Stimulated activated memory B cell treated with anti-CD40 and anti-IgM and Interleukin-4, amounts not matched to agents 10 μg/mL and 1 μg/mL and 100 μg/mL, for 72 hours (primary cell): ENCODE measurements around the gene ZNF492.
A peak's percentile ranks its signal among the peaks of the same experiment; 100 is the strongest.
"Not testable (repeated sequence)": the region's sequence is repeated elsewhere in the genome, so short reads cannot be mapped to it uniquely, and the experiment has no call there.

ENCODE experiments used
- ATAC-seq: fragments of 150-1000 bp; cut with Tn5 transposase; 2 replicates; pipeline ENCODE4 v1.10.0; 2021
- H3K27ac Mint-ChIP-seq: one replicate; pipeline ENCODE4 v1.8.0; 2022; ENCODE audit warnings: mild to moderate bottlenecking, mixed read lengths
- H3K27me3 Mint-ChIP-seq: one replicate; pipeline ENCODE4 v1.8.0; 2022; ENCODE audit warnings: mixed read lengths
- H3K36me3 Mint-ChIP-seq: one replicate; pipeline ENCODE4 v1.8.0; 2022; ENCODE audit warnings: mixed read lengths
- H3K4me1 Mint-ChIP-seq: one replicate; pipeline ENCODE4 v1.8.0; 2022; ENCODE audit warnings: mixed read lengths
- H3K4me3 Mint-ChIP-seq: one replicate; pipeline ENCODE4 v1.8.0; 2022; ENCODE audit warnings: mild to moderate bottlenecking, moderate library complexity, mixed read lengths
- H3K9me3 Mint-ChIP-seq: one replicate; pipeline ENCODE4 v1.8.0; 2022; ENCODE audit warnings: mixed read lengths

The ZNF492 gene

DNA sequence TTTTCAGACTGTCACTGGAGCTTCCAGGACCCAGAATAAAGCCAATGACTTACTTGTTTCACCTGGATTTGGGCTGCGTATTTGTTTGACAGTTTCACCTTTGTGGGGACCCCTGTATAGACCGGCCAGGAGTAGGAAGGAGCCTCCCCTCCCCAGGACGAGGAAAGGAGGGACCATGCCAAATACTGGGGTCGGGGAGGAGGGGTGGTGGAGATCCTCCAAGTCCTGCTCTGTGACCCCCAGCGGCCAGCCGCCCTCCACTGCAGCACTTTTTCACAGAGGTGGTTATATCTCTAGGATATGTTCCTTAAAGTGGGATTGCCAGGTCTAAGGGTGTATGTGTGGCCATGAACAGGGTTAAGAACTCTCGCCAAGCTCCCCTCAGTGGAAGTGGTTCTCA is 25.7 kb upstream of the ZNF492 start:
- H3K36me3 Mint-ChIP-seq: no peaks in the 10 kb centered on the region
- no peak for ATAC-seq
- H3K27me3 Mint-ChIP-seq: no peaks in the 10 kb centered on the region
- H3K9me3 Mint-ChIP-seq: peaks cover 19% of the 10 kb centered on the region
- no peak overlapping the region for H3K27ac Mint-ChIP-seq
- H3K4me1 Mint-ChIP-seq: no peaks in the 10 kb centered on the region
- no peak overlapping the region for H3K4me3 Mint-ChIP-seq

DNA sequence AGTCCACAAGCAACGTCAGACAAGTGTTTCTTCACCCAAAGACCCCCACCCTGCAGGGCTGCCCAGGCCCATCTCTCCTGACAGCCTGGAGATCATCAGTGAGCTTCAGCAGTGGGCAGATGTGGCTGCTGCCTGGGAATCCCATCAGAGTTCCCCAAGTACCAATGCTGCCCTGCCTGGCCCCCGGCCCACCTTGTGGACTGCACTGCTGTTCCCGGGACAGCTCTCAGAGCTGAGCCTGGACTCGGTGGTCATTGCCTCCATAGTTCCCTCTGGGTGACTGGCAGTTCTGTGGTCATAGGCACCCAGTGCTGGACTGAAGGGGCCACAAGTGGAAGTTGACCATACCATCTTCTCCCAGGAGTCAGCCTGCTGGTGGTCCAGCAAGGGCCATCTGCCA is 24.5 kb upstream of the ZNF492 start:
- no peak for ATAC-seq

DNA sequence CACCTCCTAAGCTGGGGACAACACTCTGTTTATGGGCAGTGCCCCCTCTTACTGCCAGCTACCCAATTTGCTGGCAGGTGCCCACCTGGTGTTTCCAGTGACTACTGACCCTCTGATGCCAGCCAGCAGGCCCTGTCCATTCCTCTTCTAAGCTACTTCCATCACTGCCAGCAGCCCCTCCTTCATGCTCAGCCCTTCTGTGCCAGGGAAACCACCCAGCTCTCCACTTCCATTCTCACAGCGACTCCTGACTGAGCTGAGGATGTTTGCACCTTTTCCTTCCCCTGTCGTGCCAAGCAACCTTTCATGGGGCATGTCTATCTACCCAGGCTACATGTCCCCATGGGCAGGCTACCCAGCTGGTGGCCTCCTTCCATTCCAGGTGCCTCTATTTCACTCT is 24.0 kb upstream of the ZNF492 start:
- peaks cover 23% of the 10 kb centered on the region for H3K9me3 Mint-ChIP-seq
- no peak overlapping the region for H3K4me3 Mint-ChIP-seq
- H3K4me1 Mint-ChIP-seq: no peaks in the 10 kb centered on the region
- H3K27me3 Mint-ChIP-seq: no peaks in the 10 kb centered on the region
- H3K36me3 Mint-ChIP-seq: no peaks in the 10 kb centered on the region
- H3K27ac Mint-ChIP-seq: no peak overlapping the region
- ATAC-seq: no peak

More for the DNA sequence above, 24.5 kb upstream of the ZNF492 start:
- Mint-ChIP-seq H3K4me1 (no peaks in the 10 kb centered on the region), H3K27me3 (no peaks in the 10 kb centered on the region), H3K27ac (no peak overlapping the region), H3K36me3 (no peaks in the 10 kb centered on the region), H3K4me3 (no peak overlapping the region), H3K9me3 (peaks cover 23% of the 10 kb centered on the region)

DNA sequence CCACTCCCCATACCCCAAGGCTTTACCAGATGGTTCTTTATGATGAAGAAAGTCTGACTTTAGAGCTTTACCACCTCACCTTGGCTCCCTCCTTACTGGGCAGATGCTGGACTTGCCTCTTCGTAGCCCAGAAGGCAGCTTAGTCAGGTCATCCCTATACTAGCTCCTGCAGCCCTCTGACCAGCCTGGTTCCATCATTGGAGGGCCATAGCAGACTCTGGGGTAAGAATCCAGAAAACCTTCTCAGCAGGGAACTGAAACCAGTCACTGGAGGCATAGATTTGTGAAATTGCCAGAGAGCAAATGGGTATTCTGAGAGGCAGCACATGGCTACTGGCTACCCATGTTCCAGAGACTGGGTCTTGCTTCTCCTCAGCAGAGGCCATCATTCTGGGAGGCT is 21.8 kb upstream of the ZNF492 start:
- no peak for ATAC-seq
- Mint-ChIP-seq H3K36me3 (no peaks in the 10 kb centered on the region), H3K4me3 (no peak overlapping the region), H3K27me3 (no peaks in the 10 kb centered on the region), H3K27ac (no peak overlapping the region), H3K4me1 (no peaks in the 10 kb centered on the region), H3K9me3 (peaks cover 20% of the 10 kb centered on the region)

DNA sequence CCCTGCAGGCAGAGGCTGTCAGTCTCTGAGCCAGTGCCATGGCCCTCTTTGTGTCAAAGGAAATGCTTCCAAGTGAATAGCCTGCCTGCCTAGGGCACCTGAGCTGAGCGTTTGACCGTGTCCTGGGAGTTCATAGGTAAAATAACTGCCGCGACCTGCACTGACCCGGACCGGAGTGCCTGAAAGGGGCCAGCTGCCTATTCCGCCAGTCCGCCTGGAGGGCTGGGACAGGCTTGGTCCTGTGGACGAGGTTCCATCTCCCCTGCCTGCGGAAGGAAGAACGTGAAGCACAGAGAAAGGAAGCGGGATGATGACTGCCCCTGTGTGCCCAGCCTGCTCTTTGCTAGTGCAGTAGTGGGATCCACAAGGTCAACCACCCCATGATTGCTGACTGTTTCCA is 17.5 kb upstream of the ZNF492 start:
- Mint-ChIP-seq H3K36me3 (no peaks in the 10 kb centered on the region), H3K27ac (no peak overlapping the region), H3K4me1 (no peaks in the 10 kb centered on the region), H3K9me3 (peaks cover 13% of the 10 kb centered on the region), H3K27me3 (no peaks in the 10 kb centered on the region), H3K4me3 (no peak overlapping the region)
- ATAC-seq: no peak

DNA sequence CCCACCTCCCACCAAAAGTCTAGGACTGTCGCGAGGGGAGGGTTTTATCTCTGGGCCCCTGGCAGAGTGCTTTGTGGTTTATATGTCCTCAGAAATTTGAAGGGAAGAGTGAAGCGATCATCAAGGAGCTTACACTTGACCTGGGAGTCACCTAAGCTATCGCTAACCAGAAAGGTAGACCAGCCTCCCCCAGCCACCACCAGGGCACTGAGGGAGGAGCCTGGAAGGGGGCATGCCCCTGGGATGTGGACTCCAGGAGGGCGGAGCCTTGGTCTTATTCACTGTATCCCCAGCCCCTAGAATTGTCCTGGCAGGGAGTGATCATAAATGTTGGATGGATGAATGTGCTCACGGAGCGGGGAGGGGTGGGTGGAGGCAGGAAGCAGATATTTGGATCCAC is 16.9 kb upstream of the ZNF492 start:
- H3K9me3 Mint-ChIP-seq: peaks cover 13% of the 10 kb centered on the region
- H3K4me1 Mint-ChIP-seq, ATAC-seq, H3K4me3 Mint-ChIP-seq, H3K27me3 Mint-ChIP-seq, H3K36me3 Mint-ChIP-seq, H3K27ac Mint-ChIP-seq: not testable (repeated sequence)

DNA sequence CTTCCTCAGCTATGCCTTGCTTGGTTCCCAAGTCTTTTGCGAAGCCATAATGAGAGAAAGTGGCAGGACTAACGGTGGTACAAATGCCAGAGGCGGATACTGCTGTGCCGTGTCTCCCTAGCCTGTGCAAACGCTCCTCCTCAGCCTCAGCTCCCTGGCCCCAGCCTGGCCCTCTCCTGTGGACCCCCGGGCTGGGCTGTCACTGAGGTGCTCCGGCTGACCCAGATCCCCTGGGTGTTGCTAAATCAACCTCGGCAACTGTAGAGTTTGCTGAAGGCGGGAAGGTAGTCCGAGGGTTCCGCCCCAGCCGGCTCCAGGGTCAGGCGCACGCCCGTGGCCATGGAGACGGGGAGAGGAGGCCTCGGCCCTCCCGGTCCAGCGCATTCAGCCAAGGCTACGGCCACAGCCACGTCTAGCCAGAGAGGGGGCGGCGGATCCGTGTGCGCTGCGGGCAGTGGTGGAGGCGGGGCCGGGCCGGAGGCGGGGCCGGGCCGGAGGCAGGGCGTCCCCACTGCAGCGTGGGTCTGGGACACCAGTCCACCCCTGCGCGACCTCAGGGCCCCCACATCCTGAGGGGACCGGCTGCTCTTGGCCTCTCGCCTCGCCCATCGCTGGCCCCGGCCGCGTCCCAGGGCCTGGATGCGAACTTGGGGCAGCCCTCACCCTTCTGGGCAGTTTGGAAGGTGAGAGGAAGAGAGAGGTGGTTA is 16.4 kb upstream of the ZNF492 start:
- no peaks in the 10 kb centered on the region for H3K4me1 Mint-ChIP-seq

DNA sequence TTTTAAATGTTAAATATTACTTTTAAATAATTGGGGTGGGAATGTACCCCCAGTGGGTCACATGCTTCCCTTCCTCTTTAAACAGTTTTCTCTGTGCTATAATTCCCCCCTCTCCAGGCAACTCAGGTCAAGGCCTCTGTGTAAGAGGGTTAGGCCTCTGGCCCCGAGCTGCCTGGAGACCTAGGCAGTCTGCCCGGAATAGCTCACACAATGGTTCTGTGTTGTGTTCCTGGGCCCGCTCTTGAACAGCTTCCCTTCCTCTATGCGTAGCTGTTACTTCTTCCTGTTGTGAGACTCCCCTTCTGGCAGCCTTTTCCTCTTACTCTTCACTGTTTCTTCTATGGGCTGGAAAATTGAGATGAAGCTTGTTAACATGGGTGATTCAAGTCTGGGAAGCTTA is 14.8 kb upstream of the ZNF492 start:
- no peaks in the 10 kb centered on the region for H3K4me1 Mint-ChIP-seq
- H3K36me3 Mint-ChIP-seq: no peaks in the 10 kb centered on the region
- H3K9me3 Mint-ChIP-seq: peaks cover 9% of the 10 kb centered on the region
- H3K4me3 Mint-ChIP-seq: no peak overlapping the region
- H3K27me3 Mint-ChIP-seq: no peaks in the 10 kb centered on the region
- no peak overlapping the region for H3K27ac Mint-ChIP-seq
- no peak for ATAC-seq

More for the DNA sequence above, 16.4 kb upstream of the ZNF492 start:
- H3K36me3 Mint-ChIP-seq: no peaks in the 10 kb centered on the region
- peaks cover 13% of the 10 kb centered on the region for H3K9me3 Mint-ChIP-seq
- H3K27ac Mint-ChIP-seq: no peak overlapping the region
- ATAC-seq: peak; percentile 50
- no peak overlapping the region for H3K4me3 Mint-ChIP-seq
- no peaks in the 10 kb centered on the region for H3K27me3 Mint-ChIP-seq

DNA sequence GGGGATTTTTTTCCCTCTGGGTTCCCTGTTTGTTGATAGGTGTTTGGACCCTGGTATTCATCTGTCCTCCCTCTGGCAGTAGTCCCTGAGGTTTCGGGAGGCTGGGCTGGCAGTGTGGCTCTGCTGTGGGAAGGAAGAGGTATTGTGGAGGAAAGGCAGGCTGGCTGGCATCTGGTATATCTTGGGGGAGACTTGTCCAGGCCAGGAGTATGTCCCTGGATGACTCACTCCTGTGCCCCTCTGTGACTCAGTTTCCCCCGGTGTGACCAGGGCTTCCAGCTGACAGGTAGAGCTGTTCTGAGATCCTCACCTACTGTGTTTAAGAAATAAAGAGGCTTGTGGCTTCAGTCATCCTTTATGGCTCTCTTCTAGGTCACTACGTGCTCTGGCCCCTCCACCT is 14.2 kb upstream of the ZNF492 start:
- ATAC-seq: no peak
- no peaks in the 10 kb centered on the region for H3K4me1 Mint-ChIP-seq
- H3K4me3 Mint-ChIP-seq: no peak overlapping the region
- peaks cover 9% of the 10 kb centered on the region for H3K9me3 Mint-ChIP-seq
- H3K36me3 Mint-ChIP-seq: no peaks in the 10 kb centered on the region
- H3K27ac Mint-ChIP-seq: no peak overlapping the region
- H3K27me3 Mint-ChIP-seq: no peaks in the 10 kb centered on the region

DNA sequence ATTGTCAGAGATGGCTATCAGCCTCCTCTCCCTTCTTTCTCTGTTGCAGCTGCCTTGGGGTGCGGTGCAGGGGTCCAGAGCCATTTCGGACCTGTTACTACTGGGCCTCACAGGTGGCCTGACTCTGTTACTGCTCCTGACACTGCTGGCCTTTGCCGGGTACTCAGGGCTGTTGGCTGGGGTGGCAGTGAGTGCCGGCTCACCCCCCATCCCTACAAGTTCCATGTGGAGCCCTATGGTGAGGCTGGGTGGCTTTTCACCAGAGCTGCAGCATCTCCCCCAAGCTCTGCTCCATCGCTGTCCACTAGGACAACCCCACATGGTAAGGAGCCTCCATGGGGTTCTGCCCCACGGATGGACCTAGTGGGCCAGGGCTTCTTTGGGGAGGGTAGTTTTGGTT is 13.7 kb upstream of the ZNF492 start:
- Mint-ChIP-seq H3K4me1 (no peaks in the 10 kb centered on the region), H3K9me3 (peaks cover 9% of the 10 kb centered on the region), H3K4me3 (no peak overlapping the region), H3K36me3 (no peaks in the 10 kb centered on the region), H3K27ac (no peak overlapping the region), H3K27me3 (no peaks in the 10 kb centered on the region)
- ATAC-seq: no peak

DNA sequence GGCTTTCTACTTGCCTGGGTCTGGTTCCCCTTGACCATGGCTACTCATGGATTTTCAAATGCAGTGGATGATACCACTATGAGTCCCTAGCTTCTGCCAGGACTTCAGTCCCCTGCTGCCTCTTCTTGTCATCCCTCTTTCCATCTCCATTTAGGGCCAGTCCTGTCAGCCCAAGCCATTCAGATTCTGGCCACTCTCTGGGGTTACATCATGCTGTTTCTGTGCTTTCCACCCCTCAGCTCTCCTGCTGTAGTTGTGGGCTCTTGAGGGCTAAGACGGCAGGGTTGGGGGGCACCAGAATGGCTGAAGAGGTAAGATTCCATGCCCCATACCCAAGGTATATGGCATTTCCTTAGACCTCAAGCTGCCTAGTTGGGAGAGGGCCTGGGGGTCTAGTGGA is 13.2 kb upstream of the ZNF492 start:
- Mint-ChIP-seq H3K27me3 (no peaks in the 10 kb centered on the region), H3K9me3 (peaks cover 8% of the 10 kb centered on the region), H3K4me3 (no peak overlapping the region), H3K36me3 (no peaks in the 10 kb centered on the region), H3K4me1 (no peaks in the 10 kb centered on the region), H3K27ac (no peak overlapping the region)
- no peak for ATAC-seq

DNA sequence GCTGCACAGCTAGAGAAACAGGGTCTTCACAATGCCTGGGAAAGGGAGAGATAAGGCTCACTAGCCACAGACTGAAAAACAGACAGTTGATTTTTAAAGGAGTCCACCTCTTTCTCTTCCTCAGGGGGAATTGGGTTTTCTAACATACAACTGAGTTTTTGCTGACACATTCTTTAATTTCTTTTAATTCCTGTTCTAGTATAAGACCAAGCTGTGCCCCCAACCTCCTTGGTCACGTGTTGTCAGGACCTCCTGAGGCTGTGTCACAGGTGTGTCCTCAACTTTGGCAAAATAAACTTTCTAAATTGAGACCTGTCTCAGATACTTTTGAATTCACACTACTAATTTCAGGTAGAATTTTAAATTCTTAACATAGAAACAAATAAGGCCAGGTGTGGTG is 12.1 kb upstream of the ZNF492 start:
- ATAC-seq: no peak
- Mint-ChIP-seq H3K27ac (no peak overlapping the region), H3K4me1 (no peaks in the 10 kb centered on the region), H3K9me3 (peaks cover 4% of the 10 kb centered on the region), H3K27me3 (no peaks in the 10 kb centered on the region), H3K36me3 (no peaks in the 10 kb centered on the region), H3K4me3 (no peak overlapping the region)

DNA sequence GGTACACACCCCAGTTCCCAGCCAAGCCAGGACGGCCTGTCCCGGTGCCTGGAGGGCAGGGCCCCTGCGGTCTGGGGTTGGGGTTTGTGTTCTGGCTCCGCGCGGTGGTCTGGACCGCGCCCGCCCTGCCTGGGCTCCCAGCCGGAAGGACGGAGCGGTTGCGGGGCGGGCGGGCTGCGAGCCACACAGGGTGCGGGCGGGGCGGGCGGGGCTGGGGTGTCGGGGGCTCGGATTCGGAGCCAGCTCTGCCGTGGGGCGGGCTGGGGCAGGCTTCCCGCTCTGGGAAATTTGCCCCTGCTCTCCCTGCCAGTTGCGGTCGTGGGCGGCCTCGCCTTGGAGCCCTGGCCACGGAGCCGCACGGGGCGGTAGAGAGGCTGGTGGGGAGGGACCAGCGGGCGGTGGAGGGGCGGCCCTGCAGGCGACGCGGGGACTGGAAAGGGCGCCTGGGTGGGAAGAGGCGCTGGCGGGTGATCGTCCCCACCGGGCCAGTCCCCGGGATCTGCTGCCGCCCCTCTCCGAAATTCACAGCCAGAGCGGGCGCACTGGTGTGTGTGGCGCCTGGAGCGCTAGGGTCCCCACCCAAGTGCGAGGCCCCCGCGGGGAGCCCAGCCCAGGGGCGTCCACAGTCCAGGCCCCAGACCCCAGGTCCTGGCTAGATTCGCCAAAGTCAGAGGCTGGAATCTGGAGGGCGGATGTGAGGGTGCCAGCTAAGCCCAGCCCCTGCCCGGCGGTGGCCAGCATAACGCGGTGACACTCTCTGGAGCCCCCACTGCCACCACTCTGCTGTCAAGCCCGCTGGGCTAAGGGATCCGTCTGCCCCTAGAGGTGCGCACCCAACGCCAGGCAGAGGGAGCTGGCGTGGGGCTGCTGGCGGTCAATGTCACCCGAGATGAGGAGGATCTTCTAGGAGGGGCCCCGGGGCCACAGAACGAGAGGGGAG is 11.0 kb upstream of the ZNF492 start:
- H3K4me3 Mint-ChIP-seq: no peak overlapping the region
- H3K9me3 Mint-ChIP-seq: peaks cover 5% of the 10 kb centered on the region
- no peaks in the 10 kb centered on the region for H3K4me1 Mint-ChIP-seq
- no peaks in the 10 kb centered on the region for H3K36me3 Mint-ChIP-seq
- peak; percentile 54 for ATAC-seq
- no peak overlapping the region for H3K27ac Mint-ChIP-seq
- no peaks in the 10 kb centered on the region for H3K27me3 Mint-ChIP-seq

DNA sequence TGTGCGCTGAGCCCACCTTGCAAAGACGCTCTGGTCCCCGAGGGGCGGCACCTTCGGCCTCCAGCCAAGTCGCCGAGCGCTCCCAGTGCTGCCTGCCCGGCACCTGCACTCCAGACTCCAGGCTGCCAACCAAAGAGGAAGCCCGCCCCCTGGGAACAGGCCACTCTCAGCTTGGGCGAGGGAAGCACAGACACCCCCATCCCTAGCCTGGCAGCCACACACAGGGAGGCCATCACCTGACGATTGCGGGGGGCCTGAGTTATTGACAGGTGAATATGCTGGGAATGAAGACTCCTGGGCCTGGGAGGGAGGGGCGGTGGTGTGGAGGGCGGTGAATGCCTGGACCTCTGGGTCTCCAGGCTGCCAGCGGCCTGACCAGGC is 10.3 kb upstream of the ZNF492 start:
- no peaks in the 10 kb centered on the region for H3K27me3 Mint-ChIP-seq
- no peaks in the 10 kb centered on the region for H3K4me1 Mint-ChIP-seq
- H3K9me3 Mint-ChIP-seq: peaks cover 9% of the 10 kb centered on the region
- H3K27ac Mint-ChIP-seq: no peak overlapping the region
- H3K36me3 Mint-ChIP-seq: no peaks in the 10 kb centered on the region
- no peak for ATAC-seq
- H3K4me3 Mint-ChIP-seq: no peak overlapping the region

DNA sequence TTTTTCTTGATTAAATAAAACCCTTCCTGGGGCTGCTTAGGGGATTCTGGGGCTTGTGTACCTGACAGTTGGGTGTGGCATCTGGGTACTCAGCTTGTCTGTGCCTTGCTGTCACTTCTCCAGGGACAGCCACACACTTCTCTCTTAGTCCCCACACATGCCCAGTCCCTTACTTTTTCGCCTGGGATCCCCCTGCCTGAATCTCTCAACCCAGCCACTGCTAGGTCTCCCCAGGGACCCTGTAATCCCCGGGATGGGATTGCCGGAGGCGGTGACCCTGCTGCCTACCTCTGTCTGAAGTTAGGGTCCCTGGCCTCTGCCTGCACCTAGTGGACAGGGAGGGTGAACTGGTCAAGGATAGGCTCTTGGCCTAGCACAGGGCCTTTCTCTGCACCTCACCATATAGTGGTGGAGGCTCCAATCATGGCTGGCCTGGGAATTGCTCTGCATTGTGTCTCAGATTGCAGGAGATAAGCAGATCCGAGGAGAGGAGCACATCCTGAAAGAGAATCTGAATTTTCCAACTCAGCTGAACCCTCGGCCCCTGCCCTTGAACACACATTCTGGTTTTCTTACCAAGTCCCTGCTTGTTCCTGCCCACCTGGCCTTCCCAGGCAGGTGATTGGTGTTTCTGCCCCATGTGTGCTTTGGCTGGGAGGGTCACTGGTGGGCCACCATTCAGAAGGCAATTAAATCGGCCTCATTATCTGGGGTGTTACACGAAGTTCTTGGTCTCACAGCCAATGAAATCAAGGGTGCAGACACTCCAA is 8.7 kb upstream of the ZNF492 start:
- H3K4me1 Mint-ChIP-seq: no peaks in the 10 kb centered on the region
- no peaks in the 10 kb centered on the region for H3K27me3 Mint-ChIP-seq
- no peak overlapping the region for H3K27ac Mint-ChIP-seq
- H3K9me3 Mint-ChIP-seq: peaks cover 6% of the 10 kb centered on the region
- no peak overlapping the region for H3K4me3 Mint-ChIP-seq
- no peak for ATAC-seq
- H3K36me3 Mint-ChIP-seq: no peaks in the 10 kb centered on the region
